Stimulated activated CD4-positive, alpha-beta T cell treated with anti-CD3 and anti-CD28 coated beads, Interleukin-15, amount 100 ng/mL, for 24 hours (primary cell): ENCODE data around the gene SLC7A6OS.
A peak's percentile ranks its signal among the peaks of the same experiment; 100 is the strongest.

Experiments
- DNase-seq: peaks from one replicate; pipeline ENCODE4 v3.0.0-alpha.2; 2020

The SLC7A6OS gene

GRCh38 chr16:68275611-68276191 lies 35.0 kb downstream of the SLC7A6OS start:
- peak; percentile 38 for DNase-seq

- no peak for DNase-seq
Measured at GRCh38 chr16:68274441-68274840, 36.3 kb downstream of the SLC7A6OS start.

- no peak for DNase-seq
Measured at GRCh38 chr16:68273896-68274295, 36.9 kb downstream of the SLC7A6OS start.

GRCh38 chr16:68273459-68273858 lies 37.3 kb downstream of the SLC7A6OS start:
- DNase-seq = no peak

- peak; percentile 39 for DNase-seq
Measured at GRCh38 chr16:68272507-68273209, 38.1 kb downstream of the SLC7A6OS start.

- DNase-seq = no peak
Measured at GRCh38 chr16:68270353-68270752, 40.4 kb downstream of the SLC7A6OS start.

GRCh38 chr16:68269793-68270192 lies 41.0 kb downstream of the SLC7A6OS start:
- no peak for DNase-seq

- DNase-seq = no peak
Measured at GRCh38 chr16:68267612-68268405, 42.9 kb downstream of the SLC7A6OS start.

- peak; percentile 74 for DNase-seq
Measured at GRCh38 chr16:68265078-68265920, 45.4 kb downstream of the SLC7A6OS start.

GRCh38 chr16:68264128-68265077 lies 46.3 kb downstream of the SLC7A6OS start, which contains the start of gene SLC7A6:
Gene SLC7A6, plus strand, starts transcription at chr16:68264526. Its CDS starts 10,201 bp downstream, at chr16:68274727.
- peak; percentile 92 for DNase-seq

- DNase-seq = no peak
Measured at GRCh38 chr16:68263559-68264127, 47.1 kb downstream of the SLC7A6OS start.

- DNase-seq = no peak
Measured at GRCh38 chr16:68259007-68259825, 51.5 kb downstream of the SLC7A6OS start.

GRCh38 chr16:68257906-68258800 lies 52.6 kb downstream of the SLC7A6OS start:
- no peak for DNase-seq

GRCh38 chr16:68257251-68257905 lies 53.4 kb downstream of the SLC7A6OS start:
- no peak for DNase-seq

- no peak for DNase-seq
Measured at GRCh38 chr16:68255712-68256111, 55.0 kb downstream of the SLC7A6OS start.

GRCh38 chr16:68253721-68254120 lies 57.0 kb downstream of the SLC7A6OS start:
- no peak for DNase-seq

GRCh38 chr16:68252383-68252782 lies 58.4 kb downstream of the SLC7A6OS start:
- no peak for DNase-seq

- no peak for DNase-seq
Measured at GRCh38 chr16:68251832-68252231, 58.9 kb downstream of the SLC7A6OS start.

GRCh38 chr16:68250951-68251350 lies 59.8 kb downstream of the SLC7A6OS start:
- no peak for DNase-seq
